Upper lobe of left lung (tissue), 4 donors: ENCODE results near the gene EFCAB8.

Experiments used
- CTCF ChIP-seq, 6 experiments: fragments of 450-650 bp in 4 of 6; fragments of 200-600 bp in 2 of 6; sonication (generic) in 2 of 6; IDR thresholded peaks; one replicate each; pipeline ENCODE4 v1.5.1; 2016 to 2019; ENCODE audit warnings: antibody characterized with exemption in 6 of 6
- EP300 ChIP-seq, 4 donors: sonication (generic); formaldehyde crosslinking; IDR thresholded peaks; one replicate each; pipeline ENCODE4 v1.5.1; 2017; ENCODE audit warnings: antibody characterized with exemption in 4 of 4, control low read depth in 2 of 4
- POLR2A ChIP-seq, 4 donors: fragments of 450-650 bp; IDR thresholded peaks; one replicate each; pipeline ENCODE4 v1.5.1; 2016 to 2017; ENCODE audit warnings: antibody characterized with exemption in 4 of 4, mild to moderate bottlenecking in 2 of 4

DNA sequence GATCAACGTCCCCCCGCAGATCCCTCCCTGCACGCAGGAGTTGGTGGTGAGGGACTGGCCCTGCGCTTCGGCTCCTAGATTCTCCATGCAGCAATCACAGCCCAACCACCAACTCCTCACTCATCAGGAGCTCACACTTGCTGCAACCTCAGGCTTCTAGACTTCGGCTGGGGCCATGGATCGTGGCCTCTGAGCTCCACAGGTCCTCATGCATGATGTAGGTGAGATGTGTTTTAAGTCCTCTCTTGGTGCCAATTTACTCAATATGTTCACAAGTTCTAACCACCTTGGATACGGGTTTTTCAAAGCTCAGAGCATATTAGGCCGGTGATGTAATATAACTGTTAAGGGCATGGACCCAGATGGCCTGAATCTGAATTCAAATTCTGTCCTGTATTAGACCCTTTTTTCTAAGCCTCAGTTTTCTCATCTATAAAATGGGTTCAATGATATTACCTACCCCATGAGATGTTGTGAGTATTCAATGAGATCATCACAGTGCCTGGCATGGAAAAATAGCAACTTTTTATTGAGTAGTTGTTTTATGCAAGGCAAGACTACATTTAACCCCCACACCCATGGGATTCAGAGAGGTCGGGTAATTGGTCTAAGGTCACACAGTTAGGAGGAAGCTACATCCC is 114.5 kb downstream of the EFCAB8 start:
- TF ChIP-seq POLR2A (IDR thresholded peaks at IDR 0.05) (no peak), CTCF (IDR thresholded peaks at IDR 0.05) (no peak), EP300 (IDR thresholded peaks at IDR 0.05) (no peak)
